Gastroesophageal sphincter (tissue), 3 donors: ENCODE data around the gene ZBTB16.

Source experiments
- EP300 ChIP-seq: sonication (generic); formaldehyde crosslinking; IDR thresholded peaks from one replicate; pipeline ENCODE4 v1.6.1; 2017; ENCODE audit warnings: antibody characterized with exemption, mild to moderate bottlenecking
- POLR2AphosphoS5 ChIP-seq: sonication (generic); formaldehyde crosslinking; IDR thresholded peaks from one replicate; pipeline ENCODE4 v1.6.1; 2017; ENCODE audit warnings: antibody characterized with exemption
- TF ChIP-seq, protein P1 (sequence below), 4 experiments: fragments of 200-600 bp in 2 of 4; fragments of 450-650 bp in 2 of 4; sonication (generic) in 1 of 4; IDR thresholded peaks; one replicate each; pipeline ENCODE4 v1.5.1; 2017 to 2019; ENCODE audit warnings: antibody characterized with exemption in 4 of 4, mild to moderate bottlenecking in 2 of 4, moderate library complexity in 2 of 4

DNA sequence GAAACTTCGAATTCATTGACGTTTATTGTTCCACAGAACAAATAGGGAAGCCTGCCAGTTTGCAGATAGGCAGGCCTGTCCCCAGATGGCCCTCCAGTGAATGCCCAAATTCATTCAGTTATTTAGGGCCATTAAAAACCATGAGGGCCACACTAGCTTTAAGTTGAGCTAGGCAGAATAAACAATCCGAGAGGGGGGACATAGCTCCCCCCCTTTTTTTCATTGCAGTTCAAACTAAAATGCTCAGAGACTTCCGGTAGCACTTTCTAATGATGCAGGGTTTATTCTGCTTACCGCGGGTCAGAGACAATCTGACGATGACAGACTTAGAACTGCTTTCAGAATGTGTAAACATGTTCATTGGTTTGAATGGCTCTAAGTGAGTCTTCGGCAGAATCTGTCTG is 72.0 kb downstream of the ZBTB16 start:
- TF ChIP-seq, protein P1, sequence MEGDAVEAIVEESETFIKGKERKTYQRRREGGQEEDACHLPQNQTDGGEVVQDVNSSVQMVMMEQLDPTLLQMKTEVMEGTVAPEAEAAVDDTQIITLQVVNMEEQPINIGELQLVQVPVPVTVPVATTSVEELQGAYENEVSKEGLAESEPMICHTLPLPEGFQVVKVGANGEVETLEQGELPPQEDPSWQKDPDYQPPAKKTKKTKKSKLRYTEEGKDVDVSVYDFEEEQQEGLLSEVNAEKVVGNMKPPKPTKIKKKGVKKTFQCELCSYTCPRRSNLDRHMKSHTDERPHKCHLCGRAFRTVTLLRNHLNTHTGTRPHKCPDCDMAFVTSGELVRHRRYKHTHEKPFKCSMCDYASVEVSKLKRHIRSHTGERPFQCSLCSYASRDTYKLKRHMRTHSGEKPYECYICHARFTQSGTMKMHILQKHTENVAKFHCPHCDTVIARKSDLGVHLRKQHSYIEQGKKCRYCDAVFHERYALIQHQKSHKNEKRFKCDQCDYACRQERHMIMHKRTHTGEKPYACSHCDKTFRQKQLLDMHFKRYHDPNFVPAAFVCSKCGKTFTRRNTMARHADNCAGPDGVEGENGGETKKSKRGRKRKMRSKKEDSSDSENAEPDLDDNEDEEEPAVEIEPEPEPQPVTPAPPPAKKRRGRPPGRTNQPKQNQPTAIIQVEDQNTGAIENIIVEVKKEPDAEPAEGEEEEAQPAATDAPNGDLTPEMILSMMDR (IDR thresholded peaks at IDR 0.05): no peak
- no peak for TF ChIP-seq EP300
- TF ChIP-seq POLR2AphosphoS5: no peak
